Suprapubic skin (tissue), 4 donors: ENCODE measurements around the gene TPK1.
A peak's percentile ranks its signal among the peaks of the same experiment; 100 is the strongest.

Experiments
- EP300 ChIP-seq: sonication (generic); formaldehyde crosslinking; IDR thresholded peaks from one replicate; pipeline ENCODE4 v1.6.1; 2017; ENCODE audit warnings: antibody characterized with exemption
- POLR2A ChIP-seq, 2 donors: fragments of 450-650 bp; IDR thresholded peaks; one replicate each; pipeline ENCODE4 v1.6.1; 2017; ENCODE audit warnings: antibody characterized with exemption in 2 of 2, mild to moderate bottlenecking in 2 of 2, moderate library complexity in 2 of 2
- POLR2AphosphoS5 ChIP-seq, 3 donors: sonication (generic); formaldehyde crosslinking; IDR thresholded peaks; one replicate each; pipeline ENCODE4 v1.6.1; 2017; ENCODE audit warnings: antibody characterized with exemption in 3 of 3
- TF ChIP-seq, protein P1 (sequence below), 2 donors: fragments of 200-600 bp in 1 of 2; fragments of 450-650 bp in 1 of 2; sonication (generic) in 1 of 2; IDR thresholded peaks; one replicate each; pipeline ENCODE4 v1.5.1; 2016 to 2019; ENCODE audit warnings: antibody characterized with exemption in 2 of 2, mild to moderate bottlenecking in 1 of 2, moderate library complexity in 1 of 2

- no peak for TF ChIP-seq EP300
- TF ChIP-seq, protein P1, sequence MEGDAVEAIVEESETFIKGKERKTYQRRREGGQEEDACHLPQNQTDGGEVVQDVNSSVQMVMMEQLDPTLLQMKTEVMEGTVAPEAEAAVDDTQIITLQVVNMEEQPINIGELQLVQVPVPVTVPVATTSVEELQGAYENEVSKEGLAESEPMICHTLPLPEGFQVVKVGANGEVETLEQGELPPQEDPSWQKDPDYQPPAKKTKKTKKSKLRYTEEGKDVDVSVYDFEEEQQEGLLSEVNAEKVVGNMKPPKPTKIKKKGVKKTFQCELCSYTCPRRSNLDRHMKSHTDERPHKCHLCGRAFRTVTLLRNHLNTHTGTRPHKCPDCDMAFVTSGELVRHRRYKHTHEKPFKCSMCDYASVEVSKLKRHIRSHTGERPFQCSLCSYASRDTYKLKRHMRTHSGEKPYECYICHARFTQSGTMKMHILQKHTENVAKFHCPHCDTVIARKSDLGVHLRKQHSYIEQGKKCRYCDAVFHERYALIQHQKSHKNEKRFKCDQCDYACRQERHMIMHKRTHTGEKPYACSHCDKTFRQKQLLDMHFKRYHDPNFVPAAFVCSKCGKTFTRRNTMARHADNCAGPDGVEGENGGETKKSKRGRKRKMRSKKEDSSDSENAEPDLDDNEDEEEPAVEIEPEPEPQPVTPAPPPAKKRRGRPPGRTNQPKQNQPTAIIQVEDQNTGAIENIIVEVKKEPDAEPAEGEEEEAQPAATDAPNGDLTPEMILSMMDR (IDR thresholded peaks at IDR 0.05): peak in 1 of 2 donors; percentile 26
- TF ChIP-seq POLR2AphosphoS5 (IDR thresholded peaks at IDR 0.05): no peak
- no peak for TF ChIP-seq POLR2A (IDR thresholded peaks at IDR 0.05)
Observed at GRCh38 chr7:144854839-144855424, 19.1 kb upstream of the TPK1 start.
